ENCODE measurements around the gene PRRG1.

DNA sequence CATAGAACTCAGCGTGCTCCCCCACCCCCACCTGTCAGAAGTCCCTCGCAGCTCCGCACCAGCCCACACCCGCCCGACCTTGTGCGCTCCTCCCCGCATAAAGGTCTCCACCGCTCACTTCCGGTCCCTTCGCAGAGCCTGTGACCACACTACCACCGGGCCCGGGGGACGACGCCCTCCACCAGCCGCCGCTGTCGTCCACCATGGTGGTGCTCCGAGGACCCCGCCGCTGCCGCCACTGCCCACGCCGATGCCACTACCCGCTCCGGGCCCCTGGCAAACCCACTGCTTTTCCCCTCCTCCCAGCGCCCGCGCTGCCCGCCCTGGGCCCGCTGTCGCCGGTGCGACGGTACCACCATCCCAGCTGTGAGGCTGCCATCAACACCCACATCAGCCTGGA, 142.5 kb downstream of the PRRG1 start:
- TF ChIP-seq, protein P1, sequence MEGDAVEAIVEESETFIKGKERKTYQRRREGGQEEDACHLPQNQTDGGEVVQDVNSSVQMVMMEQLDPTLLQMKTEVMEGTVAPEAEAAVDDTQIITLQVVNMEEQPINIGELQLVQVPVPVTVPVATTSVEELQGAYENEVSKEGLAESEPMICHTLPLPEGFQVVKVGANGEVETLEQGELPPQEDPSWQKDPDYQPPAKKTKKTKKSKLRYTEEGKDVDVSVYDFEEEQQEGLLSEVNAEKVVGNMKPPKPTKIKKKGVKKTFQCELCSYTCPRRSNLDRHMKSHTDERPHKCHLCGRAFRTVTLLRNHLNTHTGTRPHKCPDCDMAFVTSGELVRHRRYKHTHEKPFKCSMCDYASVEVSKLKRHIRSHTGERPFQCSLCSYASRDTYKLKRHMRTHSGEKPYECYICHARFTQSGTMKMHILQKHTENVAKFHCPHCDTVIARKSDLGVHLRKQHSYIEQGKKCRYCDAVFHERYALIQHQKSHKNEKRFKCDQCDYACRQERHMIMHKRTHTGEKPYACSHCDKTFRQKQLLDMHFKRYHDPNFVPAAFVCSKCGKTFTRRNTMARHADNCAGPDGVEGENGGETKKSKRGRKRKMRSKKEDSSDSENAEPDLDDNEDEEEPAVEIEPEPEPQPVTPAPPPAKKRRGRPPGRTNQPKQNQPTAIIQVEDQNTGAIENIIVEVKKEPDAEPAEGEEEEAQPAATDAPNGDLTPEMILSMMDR (IDR thresholded peaks at IDR 0.05; ENCODE audit: insufficient read depth, low read length, poor library complexity, severe bottlenecking), result no peak
- TF ChIP-seq EZH2phosphoT487 (conservative IDR thresholded peaks at IDR 0.05; ENCODE audit: low read length), result no peak
